Measurements from ENCODE around the gene BHMT. TPM values are rescaled to one million over a fixed set of nuclear protein-coding genes. Genes with fewer than 3 reads are reported as not detected.

BHMT gene
- total and polyA plus RNA-seq, 9 of the 15 experiments (the other 6 are each of a cell fraction or from before 2014, with no cell fraction given): not detected

- no peak for TF ChIP-seq CTCFL (IDR thresholded peaks at IDR 0.05; ENCODE audit: borderline replicate concordance, insufficient read depth, low read depth, low read length, poor library complexity, severe bottlenecking)
- TF ChIP-seq E2F3 (CRISPR knock-in tag; IDR thresholded peaks at IDR 0.05): no peak
- no peak for TF ChIP-seq HDAC3 (IDR thresholded peaks at IDR 0.05; ENCODE audit: borderline replicate concordance, partially characterized antibody)
- no peak for TF ChIP-seq TRIM25 (IDR thresholded peaks at IDR 0.05; ENCODE audit: borderline replicate concordance)
- TF ChIP-seq SNRNP70 (optimal IDR thresholded peaks at IDR 0.05; ENCODE audit: low read depth, low read length): no peak
- no peak for TF ChIP-seq KHSRP (IDR thresholded peaks at IDR 0.05)
- TF ChIP-seq ZBTB8A (IDR thresholded peaks at IDR 0.05; ENCODE audit: partially characterized antibody): no peak
- TF ChIP-seq GATA2 (CRISPR knock-in tag; IDR thresholded peaks at IDR 0.05): no peak
- TF ChIP-seq NR1H2 (CRISPR knock-in tag; IDR thresholded peaks at IDR 0.05): no peak
- TF ChIP-seq RBM17 (IDR thresholded peaks at IDR 0.05; ENCODE audit: borderline replicate concordance, low read depth, low read length): no peak
- TF ChIP-seq TFE3 (CRISPR knock-in tag; IDR thresholded peaks at IDR 0.05): no peak
- TF ChIP-seq CBX5 (IDR thresholded peaks at IDR 0.05; ENCODE audit: borderline replicate concordance, low read depth): no peak
- TF ChIP-seq KLF13 (tag; IDR thresholded peaks at IDR 0.05; ENCODE audit: borderline replicate concordance, low read depth): no peak
- peak; percentile 49; the same call in 1 of the 2 replicates for TF ChIP-seq FOSL1 (tag; conservative IDR thresholded peaks at IDR 0.05)
- TF ChIP-seq ZNF175 (CRISPR knock-in tag; IDR thresholded peaks at IDR 0.05; ENCODE audit: low read depth): no peak
- TF ChIP-seq BCOR (IDR thresholded peaks at IDR 0.05): no peak
- no peak for TF ChIP-seq NR4A1 (CRISPR knock-in tag; IDR thresholded peaks at IDR 0.05)
- no peak for TF ChIP-seq NR4A1 (tag; IDR thresholded peaks at IDR 0.05)
- no peak for TF ChIP-seq GATAD2B (IDR thresholded peaks at IDR 0.05; ENCODE audit: borderline replicate concordance)
- no peak for TF ChIP-seq USF1 (CRISPR knock-in tag; IDR thresholded peaks at IDR 0.05)
- TF ChIP-seq CBFA2T3 (IDR thresholded peaks at IDR 0.05): no peak
- TF ChIP-seq TSC22D4 (tag; IDR thresholded peaks at IDR 0.05): no peak
- TF ChIP-seq CCAR2 (IDR thresholded peaks at IDR 0.05; ENCODE audit: low read depth, low read length): no peak
- TF ChIP-seq ZNF263 (CRISPR knock-in tag; IDR thresholded peaks at IDR 0.05; ENCODE audit: borderline replicate concordance): no peak
Measured at GRCh38 chr5:79143684-79144379, 32.2 kb downstream of the BHMT start (continued).
